ENCODE data around the gene PPP1R3A.

The PPP1R3A gene

GRCh38 chr7:113918946-113919345, at the start of gene PPP1R3A:
Gene PPP1R3A (minus strand): TSS chr7:113919009. CDS start chr7:113918996, 13 bp downstream.
- no peak within 1 kb of the TSS for H3K4me3 ChIP-seq (ENCODE audit: low read depth, low read length)
- 0 out of 2 replicates have a peak, but pooled peaks have one; percentile 3 for TF ChIP-seq CTCF (IDR thresholded peaks at IDR 0.05; ENCODE audit: borderline replicate concordance, insufficient read depth, low read depth, low read length)

GRCh38 chr7:113963356-113963755, 44.5 kb upstream of the PPP1R3A start:
- H3K4me3 ChIP-seq (ENCODE audit: low read depth, low read length): no peak overlapping the region
- TF ChIP-seq CTCF (IDR thresholded peaks at IDR 0.05; ENCODE audit: borderline replicate concordance, insufficient read depth, low read depth, low read length): no peak

- TF ChIP-seq CTCF (IDR thresholded peaks at IDR 0.05; ENCODE audit: borderline replicate concordance, insufficient read depth, low read depth, low read length): no peak
- no peak overlapping the region for H3K4me3 ChIP-seq (ENCODE audit: low read depth, low read length)
Measured at GRCh38 chr7:113959910-113960309, 41.1 kb upstream of the PPP1R3A start.

- no peak overlapping the region for H3K4me3 ChIP-seq (ENCODE audit: low read depth, low read length)
- TF ChIP-seq CTCF (IDR thresholded peaks at IDR 0.05; ENCODE audit: borderline replicate concordance, insufficient read depth, low read depth, low read length): no peak
Measured at GRCh38 chr7:113955157-113955556, 36.3 kb upstream of the PPP1R3A start.

GRCh38 chr7:113953553-113953952, 34.7 kb upstream of the PPP1R3A start:
- no peak overlapping the region for H3K4me3 ChIP-seq (ENCODE audit: low read depth, low read length)
- no peak for TF ChIP-seq CTCF (IDR thresholded peaks at IDR 0.05; ENCODE audit: borderline replicate concordance, insufficient read depth, low read depth, low read length)

GRCh38 chr7:113945018-113945938, 26.5 kb upstream of the PPP1R3A start:
- TF ChIP-seq CTCF (IDR thresholded peaks at IDR 0.05; ENCODE audit: borderline replicate concordance, insufficient read depth, low read depth, low read length): no peak
- H3K4me3 ChIP-seq (ENCODE audit: low read depth, low read length): no peak overlapping the region

- no peak for TF ChIP-seq CTCF (IDR thresholded peaks at IDR 0.05; ENCODE audit: borderline replicate concordance, insufficient read depth, low read depth, low read length)
Measured at GRCh38 chr7:113936982-113937381, 18.2 kb upstream of the PPP1R3A start.

More at GRCh38 chr7:113936982-113937381, 18.2 kb upstream of the PPP1R3A start:
- H3K4me3 ChIP-seq (ENCODE audit: low read depth, low read length): no peak overlapping the region
